A172 (cell line): ENCODE measurements around the gene FHDC1. TPM values are rescaled to one million over a fixed set of nuclear protein-coding genes. Genes with fewer than 3 reads are reported as not detected.

Source experiments
- DNase-seq: peaks from one replicate; pipeline ENCODE4 v3.0.0-alpha.2; 2015; ENCODE audit warnings: low spot score
- total RNA-seq: library from RNA; depleted of rRNA; stranded (reverse); fragments of >200 nt; shearing (Covaris generic); gene quantifications from 2 replicates; pipeline ENCODE4 v1.2.3, GENCODE V29; 2014

The FHDC1 gene
- total RNA-seq, 1 experiment from 2014 or later: 0.40 TPM

DNA sequence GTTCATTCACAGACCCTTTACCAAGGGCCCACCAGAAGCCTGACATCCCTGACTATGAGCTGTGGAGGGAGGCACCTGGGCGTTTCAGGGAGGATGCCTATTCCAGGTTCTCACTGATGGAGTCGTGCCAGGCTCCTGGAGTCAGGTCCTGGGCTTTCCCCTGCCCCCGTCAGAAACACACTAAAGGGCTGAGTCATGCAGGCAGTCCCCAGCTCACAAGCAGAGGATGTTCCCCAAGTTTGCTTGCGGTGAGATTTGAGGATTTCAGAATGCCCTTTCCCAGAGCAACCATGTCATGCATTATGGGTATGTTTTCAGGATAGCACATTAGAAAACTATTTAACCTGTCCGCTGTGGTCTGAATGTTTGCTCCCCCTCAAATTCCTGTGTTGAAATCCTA, 45.2 kb downstream of the FHDC1 start:
- DNase-seq: peak; percentile 71

DNA sequence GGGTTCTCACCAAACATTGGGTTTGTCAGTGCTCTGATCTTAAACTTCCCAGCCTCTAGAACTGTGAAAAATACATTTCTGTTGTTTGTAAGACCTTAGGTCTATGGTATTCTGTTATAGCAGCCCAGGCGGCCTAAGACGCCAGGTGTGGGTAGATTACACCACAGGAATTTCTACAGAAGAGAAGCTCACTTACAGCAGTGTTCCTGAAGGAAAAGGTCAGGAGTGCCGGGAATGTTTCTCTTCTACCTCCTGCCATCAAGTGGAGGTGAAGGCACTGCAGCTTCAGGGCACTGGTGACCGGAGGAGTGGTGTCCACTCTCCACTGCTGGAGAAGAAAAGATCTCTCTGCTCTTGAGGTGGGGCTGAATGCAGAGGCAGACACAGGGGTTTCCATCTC, 45.7 kb downstream of the FHDC1 start:
- peak; percentile 23 for DNase-seq

GRCh38 chr4:152983221-152983620, 47.1 kb downstream of the FHDC1 start:
- peak; percentile 36 for DNase-seq

- peak; percentile 83 for DNase-seq
These were observed 47.8 kb downstream of the FHDC1 start for GRCh38 chr4:152983774-152984411.

GRCh38 chr4:152988721-152989553, 52.8 kb downstream of the FHDC1 start:
- DNase-seq: no peak

- no peak for DNase-seq
These were observed 53.4 kb downstream of the FHDC1 start for GRCh38 chr4:152989554-152989970.

DNA sequence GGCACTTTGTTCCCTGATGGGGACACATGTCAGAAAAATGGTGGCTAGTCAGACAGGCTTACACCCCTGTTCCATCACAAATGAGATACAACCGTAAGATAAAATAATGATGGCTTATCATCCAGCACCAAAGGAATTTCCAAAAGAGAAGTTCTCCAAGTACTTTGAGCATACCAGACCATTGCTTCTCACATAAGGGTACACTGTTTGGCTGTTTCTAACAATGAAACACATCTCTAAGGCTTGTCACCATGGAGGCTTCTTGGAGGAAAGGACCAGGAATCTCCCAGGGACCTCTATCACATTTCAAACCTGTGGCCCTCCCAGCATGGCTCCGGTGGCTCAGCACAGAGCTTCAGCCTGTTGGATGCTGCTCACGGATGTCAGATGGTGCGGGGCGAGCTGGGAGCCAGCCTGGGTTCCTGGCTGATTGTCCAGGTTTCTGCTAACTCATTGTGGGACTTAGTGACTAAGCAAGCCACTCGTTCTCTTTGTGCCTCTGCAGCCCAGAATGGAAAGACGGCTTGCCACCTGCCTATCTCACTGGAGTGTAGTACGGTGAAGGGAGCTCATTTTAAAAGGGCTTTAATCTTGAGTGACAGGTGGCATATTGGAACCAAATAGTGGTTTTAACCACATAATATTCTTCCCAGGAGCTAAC, 54.5 kb downstream of the FHDC1 start:
- no peak for DNase-seq

DNA sequence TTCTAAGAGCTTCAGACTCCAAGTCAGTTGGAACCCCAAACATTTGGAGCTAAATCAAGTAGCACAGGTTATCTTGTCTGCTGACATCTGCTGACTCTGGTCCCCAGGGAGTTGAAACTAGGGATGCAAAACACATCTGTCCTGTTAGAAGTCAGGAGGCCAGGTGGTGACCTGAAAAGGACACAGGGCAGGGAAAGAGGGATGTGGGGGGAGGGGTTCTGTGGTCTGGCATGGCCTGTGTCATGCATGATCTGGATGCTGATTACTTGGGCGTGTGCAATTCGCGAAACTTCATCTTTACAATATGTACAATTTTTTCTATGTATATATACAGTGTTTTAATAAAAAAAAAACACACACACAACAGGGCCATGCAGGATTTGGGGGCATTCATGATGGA, 55.3 kb downstream of the FHDC1 start:
- DNase-seq: no peak

DNA sequence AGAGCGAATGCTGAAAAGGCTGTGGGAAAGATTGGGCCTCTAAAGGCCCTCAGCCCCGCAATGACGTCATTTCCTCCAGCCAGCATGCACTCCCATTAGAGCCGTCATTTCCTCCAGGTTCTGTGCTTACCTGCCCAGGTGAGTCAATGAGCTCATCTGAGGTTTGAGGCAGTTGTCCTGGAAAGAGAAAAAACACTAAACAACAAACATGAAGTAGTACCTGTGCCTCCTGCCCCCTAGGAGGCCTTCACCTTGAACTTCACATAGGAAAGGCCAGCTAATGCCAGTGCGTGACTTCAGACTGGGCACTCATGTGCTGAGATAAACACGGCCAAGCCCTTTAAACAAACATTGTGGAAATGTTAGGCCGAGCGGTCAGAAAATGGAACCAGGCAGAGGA, 55.9 kb downstream of the FHDC1 start:
- DNase-seq: no peak

DNA sequence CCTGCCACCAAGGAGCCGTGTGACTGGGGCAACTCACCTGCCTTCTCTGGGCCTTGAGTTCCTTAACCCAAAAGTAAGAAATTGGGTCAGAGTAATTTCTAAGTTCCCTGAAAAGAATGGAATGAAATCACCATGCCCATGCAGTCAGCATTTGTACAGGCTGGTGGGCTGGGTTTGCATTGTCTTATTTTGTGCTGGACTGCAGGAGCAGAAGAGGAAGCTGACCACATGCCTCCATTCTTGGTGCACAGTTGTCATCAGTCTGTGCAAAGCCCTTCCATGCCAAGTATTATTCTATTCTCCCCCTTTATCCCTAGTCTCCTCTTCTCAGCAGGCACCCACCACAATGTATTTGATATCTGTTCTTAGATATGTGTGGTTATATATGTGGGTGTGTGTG, 56.3 kb downstream of the FHDC1 start:
- no peak for DNase-seq

DNA sequence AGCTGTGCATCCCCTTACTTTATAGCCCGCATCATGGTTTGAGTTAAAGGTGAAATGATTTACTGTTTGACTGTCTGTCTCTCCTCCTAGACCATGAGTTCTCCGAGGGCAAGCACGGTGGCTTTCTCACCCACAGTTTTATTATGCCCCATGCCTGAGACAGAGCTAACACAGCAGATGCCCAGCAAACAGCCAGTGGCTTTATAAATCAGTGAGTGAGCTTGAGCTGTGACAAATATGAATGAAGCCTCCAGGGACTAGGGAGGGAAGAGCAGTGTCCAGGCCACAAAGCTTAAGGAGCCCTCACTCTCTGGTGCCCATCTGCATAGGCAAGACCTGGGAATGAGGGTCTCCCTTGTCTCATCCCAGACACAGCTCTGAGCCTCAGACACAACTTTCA, 57.9 kb downstream of the FHDC1 start:
- DNase-seq: no peak

GRCh38 chr4:152996111-152996571, 60.0 kb downstream of the FHDC1 start:
- no peak for DNase-seq

GRCh38 chr4:152996672-152997071, 60.5 kb downstream of the FHDC1 start:
- no peak for DNase-seq

DNA sequence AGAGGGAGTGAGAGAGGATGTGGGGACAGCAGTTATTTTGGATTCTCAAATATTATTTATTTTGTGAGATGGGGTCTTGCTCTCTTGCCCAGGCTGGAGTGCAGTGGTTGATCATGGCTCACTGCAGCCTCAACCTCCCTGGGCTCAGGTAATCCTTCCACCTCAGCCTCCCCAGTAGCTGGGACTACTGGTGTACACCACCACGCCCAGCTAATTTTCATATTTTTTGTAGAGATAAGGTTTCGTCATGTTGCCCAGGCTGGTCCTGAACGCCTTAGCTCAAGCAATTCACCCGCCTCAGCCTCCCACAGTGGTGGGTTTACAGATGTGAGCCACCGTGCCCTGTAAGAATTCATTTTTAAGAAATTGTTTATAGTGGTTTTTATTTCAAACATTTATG, 61.2 kb downstream of the FHDC1 start:
- DNase-seq: no peak

- DNase-seq: no peak
These were observed 61.8 kb downstream of the FHDC1 start for GRCh38 chr4:152997771-152998487.

DNA sequence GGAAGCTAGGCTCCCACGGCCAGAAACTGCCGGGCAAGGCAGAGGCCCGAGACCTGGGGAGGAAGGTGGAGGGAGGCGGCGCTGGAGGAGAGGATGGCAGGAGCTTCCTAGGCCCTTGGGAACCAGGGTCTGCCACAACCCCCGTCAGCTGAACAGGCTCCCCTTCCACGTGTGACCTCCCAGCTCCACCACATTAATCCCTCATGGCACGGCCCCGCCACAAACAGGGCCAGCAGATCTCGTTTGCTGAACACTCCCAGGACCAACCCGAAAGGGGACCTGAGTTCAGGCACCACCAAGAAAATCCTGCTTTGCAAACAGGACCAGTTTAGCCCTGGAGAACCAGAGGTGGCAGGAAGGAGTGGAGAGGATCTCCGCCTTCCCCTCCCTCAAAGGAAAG, 62.7 kb downstream of the FHDC1 start:
- DNase-seq: no peak

GRCh38 chr4:152999346-153000075, 63.4 kb downstream of the FHDC1 start:
- DNase-seq: no peak

- DNase-seq: no peak
These were observed 63.9 kb downstream of the FHDC1 start for GRCh38 chr4:153000076-153000420.

- no peak for DNase-seq
These were observed 65.5 kb downstream of the FHDC1 start for GRCh38 chr4:153001626-153002025.

GRCh38 chr4:153002110-153002509, 66.0 kb downstream of the FHDC1 start:
- DNase-seq: no peak

DNA sequence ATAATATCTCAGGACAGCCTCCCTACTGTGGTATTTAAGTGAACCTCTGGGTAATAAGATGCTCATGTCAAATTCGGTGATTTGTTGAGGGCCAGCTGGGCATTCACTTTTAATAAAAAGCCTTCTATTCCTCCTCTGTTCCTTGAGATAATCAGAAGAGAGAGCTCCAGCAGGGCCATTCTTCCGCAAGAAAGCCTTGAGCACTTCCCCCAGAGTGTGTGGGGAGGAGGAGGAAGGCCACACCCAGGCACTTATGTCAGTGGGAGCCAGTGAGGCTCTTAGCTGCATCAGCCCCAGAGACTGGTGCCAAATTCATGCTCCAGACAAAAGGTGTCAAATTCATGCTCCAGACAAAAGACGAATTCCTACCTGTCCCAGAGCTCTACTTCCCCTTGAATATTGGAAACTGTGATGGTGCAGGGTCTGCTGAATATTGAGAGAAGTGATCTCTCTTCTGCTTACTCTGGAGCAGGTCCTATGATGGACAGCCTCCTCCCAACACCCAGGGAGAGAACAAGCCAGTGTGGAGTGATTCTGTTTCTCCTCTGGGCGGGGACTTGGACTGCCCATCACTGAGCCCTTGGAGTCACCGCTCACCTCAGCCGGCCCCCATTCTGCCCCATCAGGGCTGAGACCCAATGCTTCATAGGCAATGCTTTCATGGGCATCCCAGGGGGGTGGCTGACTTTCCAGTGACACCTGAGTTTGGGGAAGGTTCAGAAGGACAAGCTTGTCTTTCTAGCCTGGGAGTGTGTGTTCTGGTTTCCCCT, 68.1 kb downstream of the FHDC1 start:
- no peak for DNase-seq
